GM12864 (cell line): ENCODE measurements around the gene TMEM120B.

Experiments used
- DNase-seq: peaks from one replicate; pipeline ENCODE4 v3.0.0-alpha.2; 2011; ENCODE audit warnings: low read depth
- H3K4me3 ChIP-seq: 2 replicates; pipeline ENCODE4 v1.5.1; 2011; ENCODE audit warnings: mild to moderate bottlenecking, low read depth, low read length, control low read depth
- TF ChIP-seq, protein P1 (sequence below): IDR thresholded peaks from 2 replicates; pipeline ENCODE4 v1.5.1; 2011; ENCODE audit warnings: low read depth, mild to moderate bottlenecking, moderate library complexity, low read length, control low read depth, inconsistent platforms; ENCODE audit errors: missing control alignments

Gene TMEM120B

GRCh38 chr12:121762269-121762668 is 49.7 kb downstream of the TMEM120B start:
- no peak overlapping the region for H3K4me3 ChIP-seq
- TF ChIP-seq, protein P1, sequence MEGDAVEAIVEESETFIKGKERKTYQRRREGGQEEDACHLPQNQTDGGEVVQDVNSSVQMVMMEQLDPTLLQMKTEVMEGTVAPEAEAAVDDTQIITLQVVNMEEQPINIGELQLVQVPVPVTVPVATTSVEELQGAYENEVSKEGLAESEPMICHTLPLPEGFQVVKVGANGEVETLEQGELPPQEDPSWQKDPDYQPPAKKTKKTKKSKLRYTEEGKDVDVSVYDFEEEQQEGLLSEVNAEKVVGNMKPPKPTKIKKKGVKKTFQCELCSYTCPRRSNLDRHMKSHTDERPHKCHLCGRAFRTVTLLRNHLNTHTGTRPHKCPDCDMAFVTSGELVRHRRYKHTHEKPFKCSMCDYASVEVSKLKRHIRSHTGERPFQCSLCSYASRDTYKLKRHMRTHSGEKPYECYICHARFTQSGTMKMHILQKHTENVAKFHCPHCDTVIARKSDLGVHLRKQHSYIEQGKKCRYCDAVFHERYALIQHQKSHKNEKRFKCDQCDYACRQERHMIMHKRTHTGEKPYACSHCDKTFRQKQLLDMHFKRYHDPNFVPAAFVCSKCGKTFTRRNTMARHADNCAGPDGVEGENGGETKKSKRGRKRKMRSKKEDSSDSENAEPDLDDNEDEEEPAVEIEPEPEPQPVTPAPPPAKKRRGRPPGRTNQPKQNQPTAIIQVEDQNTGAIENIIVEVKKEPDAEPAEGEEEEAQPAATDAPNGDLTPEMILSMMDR: no peak
- DNase-seq: no peak

DNA sequence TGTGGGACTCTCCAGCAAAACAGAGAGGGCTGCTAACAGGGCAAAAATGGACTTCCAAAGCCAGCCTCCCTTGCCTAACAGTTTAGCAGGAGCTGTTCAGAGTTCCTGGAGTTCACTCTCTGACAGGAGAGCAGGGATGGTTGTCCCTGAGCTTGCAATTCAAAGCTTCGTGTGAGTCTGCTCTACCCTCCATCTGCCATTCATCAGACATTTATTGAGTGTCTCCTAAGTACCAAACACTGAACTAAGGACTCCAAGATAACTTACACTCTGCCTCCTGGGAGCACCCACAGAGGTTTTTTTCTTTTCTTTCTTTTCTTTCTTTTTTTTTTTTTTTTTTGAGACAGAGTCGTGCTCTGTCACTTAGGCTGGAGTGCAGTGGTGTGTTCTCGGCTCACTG is 52.3 kb downstream of the TMEM120B start:
- H3K4me3 ChIP-seq: no peak overlapping the region
- DNase-seq: no peak

GRCh38 chr12:121765573-121765972 is 53.0 kb downstream of the TMEM120B start:
- DNase-seq: no peak
- TF ChIP-seq, protein P1: no peak
- H3K4me3 ChIP-seq: no peak overlapping the region

More for the DNA sequence above, 52.3 kb downstream of the TMEM120B start:
- TF ChIP-seq, protein P1: no peak

DNA sequence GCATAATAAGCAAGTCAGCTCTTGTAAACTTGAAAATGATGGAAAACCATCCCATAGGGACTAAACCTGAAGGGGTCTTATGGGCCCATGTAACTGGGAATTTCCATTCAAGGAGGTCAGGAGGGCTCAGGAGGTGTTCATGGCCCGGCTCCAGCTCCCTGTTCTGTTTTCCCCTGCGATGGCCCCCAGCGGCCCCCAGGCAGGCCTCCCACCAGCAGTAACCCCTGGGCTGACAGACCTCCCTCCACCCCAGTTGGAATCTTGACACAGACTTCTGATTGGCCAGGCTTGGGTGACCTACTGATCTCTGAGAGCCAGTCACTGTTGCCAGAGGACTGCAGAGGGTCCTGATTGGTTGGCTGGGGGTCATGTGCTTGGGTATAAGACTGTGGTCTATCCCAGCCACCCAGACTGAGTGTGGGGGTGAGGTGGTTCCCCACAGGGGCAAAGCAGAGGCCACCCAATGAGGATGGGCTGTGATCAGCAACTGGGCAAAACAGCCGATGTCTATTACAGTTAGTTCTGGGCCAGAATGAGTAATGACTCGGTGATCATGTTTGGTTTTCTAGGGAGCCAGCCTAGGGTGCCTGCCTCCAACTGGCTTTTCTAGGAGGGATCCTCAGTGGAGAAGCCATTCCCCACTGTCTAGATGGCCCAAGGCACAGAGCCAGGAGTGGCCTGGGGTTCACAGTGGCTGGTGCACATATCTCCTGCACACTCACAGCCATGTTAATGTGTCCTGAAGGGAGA is 53.9 kb downstream of the TMEM120B start:
- TF ChIP-seq, protein P1: no peak
- DNase-seq: no peak

DNA sequence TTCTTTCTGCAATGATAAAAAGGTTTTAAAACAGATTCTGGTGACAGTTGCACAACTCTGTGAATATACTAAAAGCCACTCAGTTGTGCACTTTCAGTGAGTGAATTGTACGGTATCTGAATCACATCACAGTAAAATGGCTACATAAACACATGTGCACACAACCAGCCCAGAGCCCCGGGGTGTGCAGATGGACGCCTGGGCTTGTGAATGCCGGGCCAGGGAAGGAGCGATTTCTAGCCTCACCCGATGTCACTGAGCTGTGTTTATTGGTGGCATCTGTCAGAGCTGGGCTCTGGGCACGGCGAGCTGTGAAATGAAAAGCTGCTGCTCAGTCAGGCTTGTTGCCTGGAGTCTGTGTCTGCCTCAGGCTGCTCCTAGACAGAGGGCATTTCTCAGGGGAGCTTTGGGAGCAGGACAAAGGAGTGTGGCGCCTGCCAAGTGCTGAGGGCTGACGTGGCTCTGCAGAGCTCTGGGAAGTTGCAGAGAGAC is 55.0 kb downstream of the TMEM120B start:
- no peak overlapping the region for H3K4me3 ChIP-seq
- TF ChIP-seq, protein P1: no peak
- no peak for DNase-seq

More for the DNA sequence above, 53.9 kb downstream of the TMEM120B start:
- no peak overlapping the region for H3K4me3 ChIP-seq

- DNase-seq: no peak
- no peak overlapping the region for H3K4me3 ChIP-seq
- TF ChIP-seq, protein P1: no peak
Observed at GRCh38 chr12:121769297-121769830, 56.8 kb downstream of the TMEM120B start.
